Keratinocyte (primary cell): ENCODE data around the gene KRT6C. TPM values are rescaled to one million over a fixed set of nuclear protein-coding genes. Genes with fewer than 3 reads are reported as not detected.

Experiments used
- DNase-seq: peaks from one replicate; pipeline ENCODE4 v3.0.0-alpha.2; 2011; ENCODE audit warnings: low read depth, missing footprints, low spot score
- FAIRE-seq: peaks from 2 replicates; lab custom pipeline; 2011; peaks lifted over from hg19 to GRCh38; lab: Jason Lieb, UNC
- H2AFZ ChIP-seq: 2 replicates; pipeline ENCODE4 v1.6.0; 2012; ENCODE audit warnings: low read length, control low read depth, inconsistent platforms; ENCODE audit not compliant: control insufficient read depth
- H3K27ac ChIP-seq: 2 replicates; pipeline ENCODE4 v1.5.1; 2011; ENCODE audit warnings: low read length; ENCODE audit not compliant: control insufficient read depth, insufficient read depth
- H3K27me3 ChIP-seq: 3 replicates; pipeline ENCODE4 v1.6.0; 2011; ENCODE audit warnings: low read length; ENCODE audit not compliant: control insufficient read depth, insufficient read depth; ENCODE audit errors: extremely low read depth
- H3K36me3 ChIP-seq, 2 experiments: 2 replicates in 1 of 2; 3 replicates in 1 of 2; pipeline ENCODE4 v1.5.1; 2011; ENCODE audit warnings: low read length in 2 of 2, mild to moderate bottlenecking in 1 of 2; ENCODE audit not compliant: control insufficient read depth in 2 of 2, insufficient read depth in 2 of 2; ENCODE audit errors: extremely low read depth in 1 of 2
- H3K4me1 ChIP-seq: 3 replicates; pipeline ENCODE4 v1.5.1; 2011; ENCODE audit warnings: low read length; ENCODE audit not compliant: control insufficient read depth, insufficient read depth; ENCODE audit errors: extremely low read depth
- H3K4me2 ChIP-seq: 3 replicates; pipeline ENCODE4 v1.6.0; 2011; ENCODE audit warnings: low read depth, low read length; ENCODE audit not compliant: control insufficient read depth, insufficient read depth; ENCODE audit errors: extremely low read depth
- H3K4me3 ChIP-seq, 3 experiments: fragments of 200-600 bp in 1 of 3; sonication (generic) in 1 of 3; 2 replicates in 2 of 3; 3 replicates in 1 of 3; pipeline ENCODE4 v1.5.1; 2011 to 2016; ENCODE audit warnings: low read length in 3 of 3, mild to moderate bottlenecking in 3 of 3, control low read depth in 2 of 3, inconsistent platforms in 1 of 3, low read depth in 1 of 3, mixed read lengths in 1 of 3, mixed run types in 1 of 3, moderate library complexity in 1 of 3; ENCODE audit not compliant: control insufficient read depth in 2 of 3, insufficient read depth in 2 of 3; ENCODE audit errors: extremely low read depth in 1 of 3
- H3K79me2 ChIP-seq: 2 replicates; pipeline ENCODE4 v1.6.0; 2012; ENCODE audit warnings: low read length; ENCODE audit not compliant: control insufficient read depth, insufficient read depth
- H3K9ac ChIP-seq: 3 replicates; pipeline ENCODE4 v1.6.0; 2011; ENCODE audit warnings: low read length; ENCODE audit not compliant: control insufficient read depth, insufficient read depth; ENCODE audit errors: extremely low read depth
- H3K9me1 ChIP-seq: 3 replicates; pipeline ENCODE4 v1.6.0; 2011; ENCODE audit warnings: low read length; ENCODE audit not compliant: control insufficient read depth, insufficient read depth; ENCODE audit errors: extremely low read depth
- H3K9me3 ChIP-seq: 2 replicates; pipeline ENCODE4 v1.5.1; 2012; ENCODE audit warnings: low read depth, low read length; ENCODE audit not compliant: control insufficient read depth
- H4K20me1 ChIP-seq: 3 replicates; pipeline ENCODE4 v1.6.0; 2011; ENCODE audit warnings: low read length; ENCODE audit not compliant: control insufficient read depth, insufficient read depth; ENCODE audit errors: extremely low read depth
- EZH2 ChIP-seq: IDR thresholded peaks from one replicate; pipeline ENCODE4 v1.6.1; 2012; ENCODE audit warnings: inconsistent platforms, mild to moderate bottlenecking, low read length, moderate library complexity
- dilution Hi-C: fragments of 300-500 bp; cut with MboI; formaldehyde crosslinking; loops from one replicate; pipeline ENCODE4 v1.7.0; 2020; ENCODE audit warnings: low sequenced_read_pairs; ENCODE audit not compliant: extremely low pct_ligation_motif_present
- polyA plus RNA-seq, 5 experiments: library from polyadenylated mRNA; depleted of rRNA in 3 of 5; stranded (reverse) in 3 of 5; stranded (forward) in 1 of 5; unstranded in 1 of 5; fragments of >200 nt; gene quantifications; 1 replicate in 1 of 5; 2 replicates in 3 of 5; 3 replicates in 1 of 5; pipeline versions ENCODE4 v1.2.1 to v1.2.3, GENCODE V29; 2011 to 2012; ENCODE audit warnings: missing spikeins in 2 of 5, low read depth in 1 of 5, low replicate concordance in 1 of 5
- TF ChIP-seq, protein P1 (sequence below), 3 experiments: IDR thresholded peaks in 1 of 3; conservative IDR thresholded peaks in 1 of 3; optimal IDR thresholded peaks in 1 of 3; 2 replicates in 2 of 3; 3 replicates in 1 of 3; pipeline versions ENCODE3 to v1.5.1; 2011; ENCODE audit warnings: low read length in 3 of 3, mild to moderate bottlenecking in 3 of 3, moderate library complexity in 2 of 3, control low read depth in 1 of 3, inconsistent platforms in 1 of 3; ENCODE audit not compliant: insufficient read depth in 2 of 3; ENCODE audit errors: extremely low read depth in 1 of 3

The KRT6C gene
- polyA plus RNA-seq, 1 donor (not counting 4 experiments of a cell fraction or from before 2014, with no cell fraction given) = 357 TPM

DNA sequence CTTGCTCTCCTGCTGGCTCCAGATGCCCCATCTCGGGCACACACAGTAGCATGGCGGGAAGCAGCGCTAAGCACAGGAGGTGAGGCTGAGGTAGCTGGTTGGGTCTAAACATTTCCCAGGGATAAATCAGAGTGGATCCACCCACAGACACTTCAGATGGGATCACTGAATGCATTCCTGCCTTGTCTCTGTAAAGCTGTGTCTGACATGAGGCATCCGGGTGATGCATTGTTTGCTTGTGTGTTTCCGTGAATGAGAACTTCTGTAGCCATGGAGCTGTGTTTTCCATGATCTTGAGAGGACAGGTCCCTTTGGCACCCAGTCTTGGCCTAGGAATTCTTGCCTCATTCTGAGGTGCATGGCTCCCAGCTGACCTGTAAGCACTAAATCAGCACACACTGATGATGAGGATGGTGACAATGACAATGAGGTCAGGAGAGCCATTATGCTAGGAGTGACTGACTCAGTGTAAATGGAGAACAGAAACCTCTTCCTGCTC, 32.7 kb downstream of the KRT6C start:
- peaks cover 0 to 2% of the 10 kb centered on the region in 2 experiments for H3K36me3 ChIP-seq
- H2AFZ ChIP-seq = no peak overlapping the region
- DNase-seq (no peak), FAIRE-seq (peak; percentile 97)
- H3K9me3 ChIP-seq = no peaks in the 10 kb centered on the region
- no peaks in the 10 kb centered on the region for H3K9me1 ChIP-seq
- dilution Hi-C loops = no loop called here
- peaks cover 78% of the 10 kb centered on the region for H3K4me1 ChIP-seq
- H3K4me3 ChIP-seq = no peak overlapping the region
- H3K27ac ChIP-seq = peak overlapping the region; percentile 97
- peak overlapping the region; percentile 78 for H3K9ac ChIP-seq
- TF ChIP-seq, protein P1, sequence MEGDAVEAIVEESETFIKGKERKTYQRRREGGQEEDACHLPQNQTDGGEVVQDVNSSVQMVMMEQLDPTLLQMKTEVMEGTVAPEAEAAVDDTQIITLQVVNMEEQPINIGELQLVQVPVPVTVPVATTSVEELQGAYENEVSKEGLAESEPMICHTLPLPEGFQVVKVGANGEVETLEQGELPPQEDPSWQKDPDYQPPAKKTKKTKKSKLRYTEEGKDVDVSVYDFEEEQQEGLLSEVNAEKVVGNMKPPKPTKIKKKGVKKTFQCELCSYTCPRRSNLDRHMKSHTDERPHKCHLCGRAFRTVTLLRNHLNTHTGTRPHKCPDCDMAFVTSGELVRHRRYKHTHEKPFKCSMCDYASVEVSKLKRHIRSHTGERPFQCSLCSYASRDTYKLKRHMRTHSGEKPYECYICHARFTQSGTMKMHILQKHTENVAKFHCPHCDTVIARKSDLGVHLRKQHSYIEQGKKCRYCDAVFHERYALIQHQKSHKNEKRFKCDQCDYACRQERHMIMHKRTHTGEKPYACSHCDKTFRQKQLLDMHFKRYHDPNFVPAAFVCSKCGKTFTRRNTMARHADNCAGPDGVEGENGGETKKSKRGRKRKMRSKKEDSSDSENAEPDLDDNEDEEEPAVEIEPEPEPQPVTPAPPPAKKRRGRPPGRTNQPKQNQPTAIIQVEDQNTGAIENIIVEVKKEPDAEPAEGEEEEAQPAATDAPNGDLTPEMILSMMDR (optimal IDR thresholded peaks at IDR 0.05 in 1 of 3, IDR thresholded peaks at IDR 0.05 in 1 of 3, conservative IDR thresholded peaks at IDR 0.05 in 1 of 3; ENCODE audit: extremely low read depth in 1 of 3, insufficient read depth in 2 of 3, low read length in 3 of 3) = no peak
- peak overlapping the region; percentile 84 for H3K4me2 ChIP-seq
- H3K27me3 ChIP-seq = no peaks in the 10 kb centered on the region
- peaks cover 2% of the 10 kb centered on the region for H3K79me2 ChIP-seq
- no peaks in the 10 kb centered on the region for H4K20me1 ChIP-seq

DNA sequence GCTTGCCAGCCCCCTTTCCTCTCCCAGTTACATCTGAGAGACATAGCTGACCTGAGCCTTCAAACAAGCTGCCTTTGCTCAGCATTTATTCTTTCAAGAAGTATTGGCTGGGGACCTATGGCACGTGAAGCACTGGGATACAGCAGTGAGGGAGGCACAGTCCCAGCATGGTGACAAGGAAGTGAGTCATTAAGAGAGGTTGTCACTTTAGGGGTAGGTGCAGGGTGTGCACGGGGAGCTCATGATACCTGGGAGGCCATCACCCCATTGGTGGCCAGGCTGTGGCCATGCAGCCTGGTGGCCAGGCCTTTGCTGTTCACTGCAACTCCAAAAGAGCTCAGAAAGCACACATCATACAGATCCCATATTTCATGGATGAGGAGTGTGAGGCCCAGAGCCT, 33.8 kb downstream of the KRT6C start:
- H3K36me3 ChIP-seq = peaks cover 0 to 2% of the 10 kb centered on the region in 2 experiments
- TF ChIP-seq, protein P1 (optimal IDR thresholded peaks at IDR 0.05 in 1 of 3, IDR thresholded peaks at IDR 0.05 in 1 of 3, conservative IDR thresholded peaks at IDR 0.05 in 1 of 3; ENCODE audit: extremely low read depth in 1 of 3, insufficient read depth in 2 of 3, low read length in 3 of 3) = no peak
- TF ChIP-seq EZH2 = no peak
- FAIRE-seq (peak; percentile 43), DNase-seq (no peak)
- no peak overlapping the region for H3K4me2 ChIP-seq
- no peak overlapping the region for H3K4me3 ChIP-seq
- H3K27me3 ChIP-seq = no peaks in the 10 kb centered on the region
- no peak overlapping the region for H2AFZ ChIP-seq
- H3K4me1 ChIP-seq = peaks cover 88% of the 10 kb centered on the region
- peak overlapping the region; percentile 78 for H3K9ac ChIP-seq
- dilution Hi-C loops = no loop called here
- peak overlapping the region; percentile 97 for H3K27ac ChIP-seq
- H3K79me2 ChIP-seq = peaks cover 2% of the 10 kb centered on the region
- H4K20me1 ChIP-seq = no peaks in the 10 kb centered on the region
- H3K9me3 ChIP-seq = no peaks in the 10 kb centered on the region
- H3K9me1 ChIP-seq = no peaks in the 10 kb centered on the region
